Measurements from ENCODE around the gene SLC6A7.

DNA sequence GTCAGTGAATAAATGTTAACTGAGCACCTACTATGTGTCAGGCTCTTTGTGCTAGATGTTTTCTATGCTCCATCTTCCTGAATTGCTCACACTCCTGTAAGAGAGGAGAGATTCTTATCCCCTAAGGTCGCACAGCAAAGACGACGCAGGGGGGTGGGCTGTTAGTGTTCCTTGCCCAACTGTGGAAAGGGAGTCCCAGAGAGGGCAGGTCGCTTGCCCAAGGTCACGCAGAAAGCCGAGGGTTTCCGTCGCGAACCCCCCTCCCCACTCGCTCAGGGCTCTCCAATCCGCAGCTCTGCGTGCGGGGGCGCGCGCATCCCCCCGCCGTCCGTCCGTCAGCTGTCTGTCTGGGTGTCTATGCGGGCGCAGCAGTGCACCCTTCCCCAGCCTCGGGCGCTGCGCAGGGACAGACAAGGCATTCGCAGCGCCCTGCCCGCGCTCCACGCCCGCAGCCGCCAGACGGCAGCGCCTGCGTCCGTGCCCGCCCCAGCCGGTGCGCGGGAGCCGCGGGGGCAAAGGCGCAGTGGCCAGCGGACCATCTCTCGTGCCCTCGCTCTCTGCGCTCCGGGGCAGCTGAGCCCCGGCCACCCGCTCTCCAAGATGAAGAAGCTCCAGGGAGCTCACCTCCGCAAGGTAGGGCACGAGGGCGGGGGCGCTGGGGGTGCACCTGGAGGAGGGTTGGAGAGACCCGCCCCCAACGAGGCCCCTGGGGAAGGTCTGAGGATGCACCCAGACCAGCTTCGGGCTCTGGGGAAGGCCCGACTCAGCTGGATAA lies at the start of gene SLC6A7:
- TF ChIP-seq GLIS2 (tag by site-specific recombination; IDR thresholded peaks at IDR 0.05) (no peak), MEIS1 (CRISPR knock-in tag; IDR thresholded peaks at IDR 0.05; ENCODE audit: borderline replicate concordance) (no peak), ZNF580 (tag by site-specific recombination; IDR thresholded peaks at IDR 0.05) (no peak), TRIM28 (IDR thresholded peaks at IDR 0.05; ENCODE audit: borderline replicate concordance, low read length) (no peak)
- TF ChIP-seq, protein P1, sequence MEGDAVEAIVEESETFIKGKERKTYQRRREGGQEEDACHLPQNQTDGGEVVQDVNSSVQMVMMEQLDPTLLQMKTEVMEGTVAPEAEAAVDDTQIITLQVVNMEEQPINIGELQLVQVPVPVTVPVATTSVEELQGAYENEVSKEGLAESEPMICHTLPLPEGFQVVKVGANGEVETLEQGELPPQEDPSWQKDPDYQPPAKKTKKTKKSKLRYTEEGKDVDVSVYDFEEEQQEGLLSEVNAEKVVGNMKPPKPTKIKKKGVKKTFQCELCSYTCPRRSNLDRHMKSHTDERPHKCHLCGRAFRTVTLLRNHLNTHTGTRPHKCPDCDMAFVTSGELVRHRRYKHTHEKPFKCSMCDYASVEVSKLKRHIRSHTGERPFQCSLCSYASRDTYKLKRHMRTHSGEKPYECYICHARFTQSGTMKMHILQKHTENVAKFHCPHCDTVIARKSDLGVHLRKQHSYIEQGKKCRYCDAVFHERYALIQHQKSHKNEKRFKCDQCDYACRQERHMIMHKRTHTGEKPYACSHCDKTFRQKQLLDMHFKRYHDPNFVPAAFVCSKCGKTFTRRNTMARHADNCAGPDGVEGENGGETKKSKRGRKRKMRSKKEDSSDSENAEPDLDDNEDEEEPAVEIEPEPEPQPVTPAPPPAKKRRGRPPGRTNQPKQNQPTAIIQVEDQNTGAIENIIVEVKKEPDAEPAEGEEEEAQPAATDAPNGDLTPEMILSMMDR (tag by site-specific recombination; IDR thresholded peaks at IDR 0.05), result no peak

Data from HEK293 (cell line).